ENCODE data around the gene GAD2. TPM values are rescaled to one million over a fixed set of nuclear protein-coding genes. Genes with fewer than 3 reads are reported as not detected.

The GAD2 gene
- not detected in 2 replicates for total RNA-seq

DNA sequence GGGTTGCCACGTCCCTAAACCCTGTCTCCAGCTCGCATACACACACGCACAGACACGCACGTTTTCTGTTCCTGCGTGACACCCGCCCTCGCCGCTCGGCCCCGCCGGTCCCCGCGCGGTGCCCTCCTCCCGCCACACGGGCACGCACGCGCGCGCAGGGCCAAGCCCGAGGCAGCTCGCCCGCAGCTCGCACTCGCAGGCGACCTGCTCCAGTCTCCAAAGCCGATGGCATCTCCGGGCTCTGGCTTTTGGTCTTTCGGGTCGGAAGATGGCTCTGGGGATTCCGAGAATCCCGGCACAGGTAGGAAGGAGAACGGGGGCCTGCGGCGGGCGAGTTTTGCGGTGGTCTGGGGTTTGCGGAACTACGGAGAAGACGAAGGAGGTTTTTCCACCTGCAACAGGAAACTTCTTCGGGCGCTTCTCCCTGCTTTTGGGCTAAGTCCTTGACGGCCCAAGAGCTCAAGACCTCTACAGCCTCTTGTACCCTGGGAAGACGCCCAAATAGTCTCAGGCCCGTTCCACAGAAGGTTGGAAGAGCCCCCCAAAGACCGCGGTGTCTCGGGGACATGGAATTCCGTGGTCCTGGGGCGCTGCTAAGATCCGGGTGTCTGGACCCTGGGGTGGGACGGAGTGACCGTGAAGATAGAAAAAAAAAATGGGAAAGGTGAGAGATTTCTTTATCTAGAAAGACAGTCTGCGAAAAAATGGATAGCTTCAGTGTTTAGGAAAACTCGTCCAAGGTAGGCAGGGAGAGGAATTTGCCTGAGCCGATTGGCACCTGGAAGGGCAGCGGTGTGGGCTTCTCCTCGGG, at the start of gene GAD2:
Gene GAD2, plus strand, starts transcription at position 190 of the 811 bp plus-strand sequence. Its CDS starts 36 bp downstream, at position 226.

Other genes with a start within 250 kb of the GAD2 start
- 0.13 and 0.26 TPM in 2 replicates for gene APBB1IP, start 221.6 kb downstream of the GAD2 start, total RNA-seq

Data from smooth muscle cell of the pulmonary artery (primary cell).